K562 (cell line): ENCODE results near the gene LARP7. TPM values are rescaled to one million over a fixed set of nuclear protein-coding genes. Genes with fewer than 3 reads are reported as not detected.

ENCODE experiments used
- ARNT ChIP-seq, 2 experiments: fragments of 450-650 bp; IDR thresholded peaks; 2 replicates each; pipeline ENCODE4 v1.6.1; 2016; ENCODE audit warnings: mild to moderate bottlenecking in 1 of 2
- CBFA2T2 ChIP-seq: fragments of 450-650 bp; conservative IDR thresholded peaks from 2 replicates; pipeline ENCODE4 v1.6.1; 2017; ENCODE audit warnings: mild to moderate bottlenecking
- CHD2 ChIP-seq: IDR thresholded peaks from 2 replicates; pipeline ENCODE4 v1.6.1; 2011; ENCODE audit warnings: low read depth, low read length
- CREBBP ChIP-seq: IDR thresholded peaks from one replicate; pipeline ENCODE4 v1.6.1; 2012; ENCODE audit warnings: low read depth, mild to moderate bottlenecking, control low read depth, inconsistent platforms, low read length
- FOS ChIP-seq: IDR thresholded peaks from 3 replicates; pipeline ENCODE4 v1.6.1; 2011; ENCODE audit not compliant: insufficient read length; ENCODE audit errors: extremely low read depth
- HDAC6 ChIP-seq: IDR thresholded peaks from 2 replicates; pipeline ENCODE4 v1.6.1; 2012; ENCODE audit warnings: low read depth, mild to moderate bottlenecking, control low read depth, inconsistent platforms, low read length, moderate library complexity
- MAZ ChIP-seq, 2 experiments: fragments of 450-650 bp in 1 of 2; sonication (generic) in 1 of 2; formaldehyde crosslinking; IDR thresholded peaks in 1 of 2; conservative IDR thresholded peaks in 1 of 2; 2 replicates each; pipeline versions ENCODE4 v1.4.0 to v1.5.0; 2020; ENCODE audit warnings: mild to moderate bottlenecking in 1 of 2, missing genetic modification reagents in 1 of 2
- PURB ChIP-seq: sonication (generic); formaldehyde crosslinking; IDR thresholded peaks from 2 replicates; pipeline ENCODE4 v1.9.0; 2021; ENCODE audit warnings: low read depth, mild to moderate bottlenecking, missing genetic modification reagents
- RAD21 ChIP-seq, 2 experiments: fragments of 250-450 bp in 1 of 2; fragments of 450-650 bp in 1 of 2; sonication (Bioruptor Pico) in 1 of 2; formaldehyde crosslinking in 1 of 2; IDR thresholded peaks in 1 of 2; conservative IDR thresholded peaks in 1 of 2; 2 replicates each; pipeline versions ENCODE4 v1.4.0 to v1.8.0; 2020 to 2022; ENCODE audit warnings: mild to moderate bottlenecking in 2 of 2, moderate library complexity in 1 of 2
- RBM15 ChIP-seq: fragments of 200-400 bp; formaldehyde crosslinking; IDR thresholded peaks from 2 replicates; pipeline ENCODE4 v1.6.1; 2018; ENCODE audit warnings: mild to moderate bottlenecking, low read length, moderate library complexity; ENCODE audit not compliant: insufficient read depth
- RBM17 ChIP-seq: fragments of 200-400 bp; formaldehyde crosslinking; IDR thresholded peaks from 2 replicates; pipeline ENCODE4 v1.6.1; 2017; ENCODE audit warnings: low read depth, mild to moderate bottlenecking, low read length, borderline replicate concordance
- TAF15 ChIP-seq: fragments of 200-400 bp; formaldehyde crosslinking; IDR thresholded peaks from 2 replicates; pipeline ENCODE4 v1.6.1; 2017; ENCODE audit warnings: mild to moderate bottlenecking, low read depth, low read length, moderate library complexity
- XRCC4 ChIP-seq: IDR thresholded peaks from one replicate; pipeline ENCODE4 v1.6.1; 2011; ENCODE audit not compliant: insufficient read depth, insufficient read length; ENCODE audit errors: extremely low read depth
- ZNF318 ChIP-seq, 2 experiments: fragments of 450-650 bp; IDR thresholded peaks; 2 replicates each; pipeline ENCODE4 v1.6.1; 2016; ENCODE audit warnings: mild to moderate bottlenecking in 2 of 2, borderline replicate concordance in 1 of 2, low read depth in 1 of 2, moderate library complexity in 1 of 2
- ZNF766 ChIP-seq: fragments of 200-800 bp; sonication (Bioruptor generic); conservative IDR thresholded peaks from 2 replicates; pipeline ENCODE4 v1.6.1; 2016; ENCODE audit warnings: missing genetic modification characterization, missing compliant biosample characterization
- polyA plus RNA-seq, 8 experiments: library from polyadenylated mRNA; depleted of rRNA in 4 of 8; stranded (reverse) in 5 of 8; unstranded in 3 of 8; fragments of >200 nt; fragmentation: Nextera tagmentation in 2 of 8; fragmentation: Illumina TruSeq in 1 of 8; extraction: Ambion mirVana in 2 of 8; extraction: Trizol in 1 of 8; gene quantifications; 2 replicates each; pipeline versions ENCODE4 v1.2.1 to v1.2.3, GENCODE V29; 2011 to 2014; ENCODE audit warnings: inconsistent platforms in 1 of 8, missing spikeins in 1 of 8
- total RNA-seq, 7 experiments: library from RNA; depleted of rRNA in 6 of 7; stranded (reverse); fragments of >200 nt in 6 of 7; fragmentation: Illumina TruSeq in 2 of 7; extraction: Trizol in 2 of 7; gene quantifications; 2 replicates each; pipeline versions ENCODE4 v1.2.1 to v1.2.3, GENCODE V29; 2011 to 2021; ENCODE audit warnings: low replicate concordance in 1 of 7
- TF ChIP-seq, protein P1 (sequence below), 3 experiments: IDR thresholded peaks in 2 of 3; conservative IDR thresholded peaks in 1 of 3; 2 replicates each; pipeline ENCODE4 v1.5.1; 2011 to 2012; ENCODE audit warnings: low read length in 3 of 3, mild to moderate bottlenecking in 3 of 3, control low read depth in 2 of 3, improper control_type of control experiment in 1 of 3, inconsistent platforms in 1 of 3, low read depth in 1 of 3, mixed read lengths in 1 of 3, moderate library complexity in 1 of 3; ENCODE audit not compliant: insufficient read depth in 2 of 3

LARP7 gene
- total and polyA plus RNA-seq, 9 of the 15 experiments (the other 6 are each of a cell fraction or from before 2014, with no cell fraction given): 30.1 to 76.9 (median 56.0) TPM

DNA sequence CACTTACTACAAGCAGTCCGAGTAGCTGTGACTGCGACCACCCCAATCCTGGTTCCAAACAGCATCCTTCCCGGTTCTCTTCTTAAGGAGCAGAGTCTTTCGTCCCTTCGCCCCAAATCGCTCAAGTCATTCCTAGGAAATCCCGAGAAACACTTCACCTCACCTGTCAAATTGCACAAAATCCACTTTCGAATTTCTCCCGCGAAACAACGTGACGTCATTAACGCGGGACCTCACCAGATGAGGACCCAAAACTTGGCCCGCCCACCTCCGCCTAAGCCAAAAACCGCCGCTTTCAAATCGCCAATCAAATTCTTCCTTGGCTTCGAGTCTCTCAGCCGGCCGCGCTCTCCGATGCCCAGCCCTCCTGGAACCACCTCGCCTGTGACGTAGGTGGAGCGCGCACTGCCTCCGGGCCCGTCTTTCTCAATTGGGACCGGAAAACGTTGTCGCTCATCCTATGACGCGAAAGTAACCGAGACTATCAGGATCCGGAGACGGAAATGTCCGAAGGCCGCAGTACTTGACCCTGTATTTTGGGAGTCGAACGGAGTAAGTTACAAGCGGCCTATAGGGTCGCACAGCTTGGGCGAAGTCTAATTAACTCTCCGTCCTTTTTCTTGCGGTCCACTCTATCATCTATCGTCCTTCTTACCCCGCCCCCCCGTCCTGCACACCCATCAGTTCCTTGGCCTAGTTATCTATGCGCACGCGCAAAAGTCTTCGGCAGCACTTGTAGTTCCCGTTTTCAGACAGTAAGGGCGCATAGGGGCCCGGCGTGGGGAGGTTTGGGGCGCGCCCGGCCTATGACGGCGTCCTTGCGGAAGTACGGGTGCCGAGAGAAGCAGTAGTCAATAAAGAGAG, at the start of gene LARP7, which contains the start of gene ZGRF1 (continued):
- TF ChIP-seq ZNF318 (IDR thresholded peaks at IDR 0.05; ENCODE audit: borderline replicate concordance in 1 of 2, low read depth in 1 of 2) (no peak), FOS (peak; percentile 15), CREBBP (no peak), XRCC4 (no peak), RAD21 (CRISPR knock-in tag; conservative IDR thresholded peaks at IDR 0.05 in 1 of 2, IDR thresholded peaks at IDR 0.05 in 1 of 2) (no peak), MAZ (CRISPR knock-in tag; conservative IDR thresholded peaks at IDR 0.05 in 1 of 2, IDR thresholded peaks at IDR 0.05 in 1 of 2) (peak in 1 of 2 experiments; percentile 80; a peak in 2 of 4 replicates), ARNT (IDR thresholded peaks at IDR 0.05) (peak in 1 of 2 experiments; percentile 25; a peak in 1 of 4 replicates), ZNF766 (CRISPR knock-in tag) (no peak), RBM17 (no peak), PURB (CRISPR knock-in tag) (no peak), CHD2 (no peak), TAF15 (no peak), CBFA2T2 (no peak), RBM15 (no peak), HDAC6 (no peak)
- TF ChIP-seq, protein P1, sequence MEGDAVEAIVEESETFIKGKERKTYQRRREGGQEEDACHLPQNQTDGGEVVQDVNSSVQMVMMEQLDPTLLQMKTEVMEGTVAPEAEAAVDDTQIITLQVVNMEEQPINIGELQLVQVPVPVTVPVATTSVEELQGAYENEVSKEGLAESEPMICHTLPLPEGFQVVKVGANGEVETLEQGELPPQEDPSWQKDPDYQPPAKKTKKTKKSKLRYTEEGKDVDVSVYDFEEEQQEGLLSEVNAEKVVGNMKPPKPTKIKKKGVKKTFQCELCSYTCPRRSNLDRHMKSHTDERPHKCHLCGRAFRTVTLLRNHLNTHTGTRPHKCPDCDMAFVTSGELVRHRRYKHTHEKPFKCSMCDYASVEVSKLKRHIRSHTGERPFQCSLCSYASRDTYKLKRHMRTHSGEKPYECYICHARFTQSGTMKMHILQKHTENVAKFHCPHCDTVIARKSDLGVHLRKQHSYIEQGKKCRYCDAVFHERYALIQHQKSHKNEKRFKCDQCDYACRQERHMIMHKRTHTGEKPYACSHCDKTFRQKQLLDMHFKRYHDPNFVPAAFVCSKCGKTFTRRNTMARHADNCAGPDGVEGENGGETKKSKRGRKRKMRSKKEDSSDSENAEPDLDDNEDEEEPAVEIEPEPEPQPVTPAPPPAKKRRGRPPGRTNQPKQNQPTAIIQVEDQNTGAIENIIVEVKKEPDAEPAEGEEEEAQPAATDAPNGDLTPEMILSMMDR (IDR thresholded peaks at IDR 0.05 in 2 of 3, conservative IDR thresholded peaks at IDR 0.05 in 1 of 3; ENCODE audit: insufficient read depth in 2 of 3, low read depth in 1 of 3, low read length in 3 of 3): peak; percentile 79 to 88 (median 80)
